LNCaP clone FGC (cell line): ENCODE measurements around the gene IFT122.

Source experiments
- DNase-seq: peaks from one replicate; pipeline ENCODE4 v3.0.0-alpha.2; 2011; ENCODE audit warnings: low read depth
- H3K4me3 ChIP-seq: 2 replicates; pipeline ENCODE4 v1.5.1; 2011; ENCODE audit warnings: mild to moderate bottlenecking, low read depth, low read length, control low read depth
- CTCF ChIP-seq: IDR thresholded peaks from 2 replicates; pipeline ENCODE4 v1.5.1; 2012; ENCODE audit warnings: mild to moderate bottlenecking; ENCODE audit not compliant: control insufficient read depth, insufficient read depth; ENCODE audit errors: extremely low read depth

The IFT122 gene

GRCh38 chr3:129555616-129556357 lies 115.8 kb downstream of the IFT122 start:
- TF ChIP-seq CTCF: no peak
- DNase-seq: no peak
- no peak overlapping the region for H3K4me3 ChIP-seq

- TF ChIP-seq CTCF: no peak
- no peak for DNase-seq
These were observed 116.3 kb downstream of the IFT122 start for GRCh38 chr3:129556358-129556695.

DNA sequence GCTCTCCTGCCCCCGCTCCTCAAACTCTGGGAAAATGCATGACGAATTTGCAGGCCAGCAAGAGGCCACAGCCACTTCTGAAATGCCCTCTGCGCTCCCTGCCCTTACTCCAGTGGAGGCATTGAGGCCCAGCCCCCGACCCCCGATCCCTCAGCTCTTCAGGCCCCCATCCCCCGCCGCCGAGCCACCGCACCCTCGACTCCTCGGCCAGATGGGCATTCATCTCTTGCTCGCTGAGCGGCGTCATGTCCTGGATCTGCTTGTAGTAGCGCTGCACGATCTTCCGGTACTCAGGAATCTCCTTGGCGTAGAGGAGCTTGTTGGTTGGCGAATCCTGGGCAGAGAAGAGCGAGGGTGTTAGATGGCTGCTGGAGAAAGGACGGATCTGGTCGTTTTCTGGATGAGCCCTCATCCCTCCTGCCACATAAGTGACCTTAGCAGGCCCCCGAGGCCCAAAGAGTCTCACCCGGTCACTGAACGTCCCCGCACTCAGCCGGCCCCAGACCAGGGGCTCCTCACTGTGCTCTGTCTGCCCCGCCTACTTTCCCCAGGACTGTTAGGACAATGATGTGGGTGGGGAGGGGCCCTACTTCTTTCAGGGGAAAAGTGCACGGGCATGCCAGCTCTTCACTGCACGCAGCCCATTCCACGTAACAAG lies 117.0 kb downstream of the IFT122 start:
- H3K4me3 ChIP-seq: no peak overlapping the region
- DNase-seq: no peak
- no peak for TF ChIP-seq CTCF

More at GRCh38 chr3:129556358-129556695, 116.3 kb downstream of the IFT122 start:
- H3K4me3 ChIP-seq: no peak overlapping the region

- no peak overlapping the region for H3K4me3 ChIP-seq
- no peak for TF ChIP-seq CTCF
- DNase-seq: no peak
These were observed 117.5 kb downstream of the IFT122 start for GRCh38 chr3:129557548-129557894.

DNA sequence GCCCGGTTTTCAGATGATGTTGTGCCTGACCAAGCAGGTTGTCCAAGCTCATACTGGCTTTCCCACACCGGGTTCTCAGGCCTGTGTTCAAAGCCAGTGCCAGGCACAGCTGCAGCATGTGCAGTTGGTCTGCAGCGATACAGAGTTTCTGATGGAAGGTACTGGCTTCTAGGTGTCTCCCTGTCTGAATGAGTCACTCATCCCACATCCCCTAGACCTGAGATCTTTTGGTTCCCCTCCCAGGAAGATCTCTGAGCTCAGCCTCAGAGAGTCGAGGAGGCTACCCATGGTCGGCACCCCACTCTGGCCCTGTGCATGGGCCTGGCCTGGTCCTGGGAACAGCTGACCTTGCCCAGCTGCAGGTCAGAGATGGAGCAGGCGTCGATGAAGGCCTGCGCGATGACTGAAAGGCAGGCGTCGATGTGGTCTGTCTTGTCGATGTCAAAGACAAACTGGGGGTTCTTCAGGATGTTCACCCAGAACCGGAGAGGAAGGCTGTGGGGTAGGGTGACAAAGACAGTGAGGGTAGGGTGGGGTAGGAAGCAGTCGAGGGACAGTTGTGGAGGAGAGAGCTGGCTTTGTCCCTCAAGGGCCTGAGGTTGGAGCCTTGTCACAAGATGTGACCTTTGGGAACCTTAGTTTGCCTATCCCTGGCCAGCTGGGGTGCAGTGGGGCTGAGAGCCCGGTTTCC lies 118.2 kb downstream of the IFT122 start:
- DNase-seq: no peak
- no peak for TF ChIP-seq CTCF
- H3K4me3 ChIP-seq: no peak overlapping the region

- no peak for DNase-seq
- H3K4me3 ChIP-seq: no peak overlapping the region
- no peak for TF ChIP-seq CTCF
These were observed 118.9 kb downstream of the IFT122 start for GRCh38 chr3:129558772-129559564.
